Measurements from ENCODE around the gene INTS4.
"Not testable (repeated sequence)": the region's sequence is repeated elsewhere in the genome, so short reads cannot be mapped to it uniquely, and the experiment has no call there.

INTS4 gene

DNA sequence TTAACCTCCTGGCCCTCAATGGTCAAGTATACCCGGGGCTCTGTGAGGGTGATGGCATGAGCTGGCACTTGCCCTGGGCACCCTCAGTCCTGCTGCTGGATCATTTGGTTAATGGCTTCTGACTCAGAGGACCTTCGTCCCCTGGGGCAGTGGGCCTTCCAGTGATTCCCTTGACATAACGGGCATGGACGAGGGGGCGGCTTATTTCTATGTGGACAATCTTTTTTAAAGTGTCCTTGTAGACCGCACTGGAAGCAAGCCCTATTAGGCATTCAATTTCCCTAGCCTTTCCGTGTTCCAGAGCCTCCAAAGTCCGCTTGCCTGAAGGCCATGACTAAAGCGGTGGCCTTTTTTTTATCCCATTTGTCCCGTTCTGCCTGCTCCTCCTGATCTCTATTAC lies 133.0 kb downstream of the INTS4 start:
- H2BK12ac ChIP-seq (ENCODE audit: low read length); H3K79me1 ChIP-seq (ENCODE audit: low read depth, low read length); H2BK15ac ChIP-seq (ENCODE audit: low read length); H3K9ac ChIP-seq (ENCODE audit: low read depth, low read length, poor library complexity); H3K18ac ChIP-seq (ENCODE audit: low read length); DNase-seq (ENCODE audit: low spot score); H3K23ac ChIP-seq (ENCODE audit: low read depth, low read length, poor library complexity); H2BK5ac ChIP-seq (ENCODE audit: low read length); H2AFZ ChIP-seq (ENCODE audit: low read length); H3K9me3 ChIP-seq (replicated peaks in 1 of 2; ENCODE audit: control insufficient read depth in 2 of 2, insufficient read depth in 1 of 2, low read depth in 1 of 2, low read length in 2 of 2); H3K36me3 ChIP-seq (replicated peaks in 1 of 2; ENCODE audit: control insufficient read depth in 2 of 2, insufficient read depth in 2 of 2, low read length in 2 of 2); H4K8ac ChIP-seq (ENCODE audit: low read depth, low read length); H2BK120ac ChIP-seq (ENCODE audit: low read depth, low read length); H3K14ac ChIP-seq (ENCODE audit: low read length); H3K4me2 ChIP-seq (ENCODE audit: insufficient read depth, low read length, poor library complexity, severe bottlenecking); H4K91ac ChIP-seq (ENCODE audit: low read depth, low read length, poor library complexity); H3K4ac ChIP-seq (ENCODE audit: low read length); H3K4me1 ChIP-seq (ENCODE audit: control insufficient read depth in 2 of 2, insufficient read depth in 1 of 2, low read depth in 1 of 2, low read length in 2 of 2); H3K27ac ChIP-seq (replicated peaks; ENCODE audit: low read length); H2AK5ac ChIP-seq (ENCODE audit: low read depth, low read length); H3K27me3 ChIP-seq (ENCODE audit: control insufficient read depth in 3 of 3, insufficient read depth in 3 of 3, low read depth in 1 of 3, low read length in 3 of 3); H3K4me3 ChIP-seq (ENCODE audit: low read length in 2 of 2): not testable (repeated sequence)
- no CpG with 5 or more reads among the region's 10 CpGs for whole genome bisulfite sequencing, 2 donors (ENCODE audit: extremely low coverage in 2 of 2, insufficient read length in 2 of 2, insufficient replicate concordance in 1 of 2)

DNA sequence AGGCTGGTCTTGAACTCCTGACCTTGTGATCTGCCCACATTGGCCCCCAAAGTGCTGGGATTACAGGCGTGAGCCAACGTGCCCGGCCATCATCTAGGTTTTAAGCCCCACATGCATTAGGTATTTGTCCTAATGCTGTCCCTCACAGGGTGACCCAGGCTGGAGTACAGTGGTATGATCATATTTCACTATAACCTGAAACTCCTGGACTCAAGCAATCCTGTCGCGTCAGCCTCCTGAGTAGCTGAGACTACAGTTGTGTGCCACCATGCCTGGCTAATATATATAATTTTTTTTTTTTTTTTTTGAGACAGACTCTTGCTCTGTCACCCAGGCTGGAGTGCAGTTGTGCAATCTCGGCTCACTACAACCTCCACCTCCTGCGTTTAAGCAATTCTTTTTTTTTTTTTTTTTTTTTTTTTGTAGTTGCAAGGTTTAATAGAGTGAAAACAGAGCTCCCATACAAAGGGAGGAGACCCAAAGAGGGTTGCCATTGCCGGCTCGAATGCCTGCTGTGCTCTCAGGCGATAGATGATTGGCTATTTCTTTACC lies 136.5 kb downstream of the INTS4 start:
- not testable (repeated sequence) for H2BK12ac ChIP-seq (ENCODE audit: low read length); H4K8ac ChIP-seq (ENCODE audit: low read depth, low read length); H3K4ac ChIP-seq (ENCODE audit: low read length); H3K4me1 ChIP-seq (ENCODE audit: control insufficient read depth in 2 of 2, insufficient read depth in 1 of 2, low read depth in 1 of 2, low read length in 2 of 2); H3K23ac ChIP-seq (ENCODE audit: low read depth, low read length, poor library complexity); H3K18ac ChIP-seq (ENCODE audit: low read length); H3K4me3 ChIP-seq (ENCODE audit: low read length in 2 of 2); H3K4me2 ChIP-seq (ENCODE audit: insufficient read depth, low read length, poor library complexity, severe bottlenecking); H2BK15ac ChIP-seq (ENCODE audit: low read length); H3K14ac ChIP-seq (ENCODE audit: low read length); H2AK5ac ChIP-seq (ENCODE audit: low read depth, low read length); H3K79me1 ChIP-seq (ENCODE audit: low read depth, low read length); H2AFZ ChIP-seq (ENCODE audit: low read length); H2BK120ac ChIP-seq (ENCODE audit: low read depth, low read length); H2BK5ac ChIP-seq (ENCODE audit: low read length); H3K9ac ChIP-seq (ENCODE audit: low read depth, low read length, poor library complexity); H4K91ac ChIP-seq (ENCODE audit: low read depth, low read length, poor library complexity); DNase-seq (ENCODE audit: low spot score); H3K27ac ChIP-seq (replicated peaks; ENCODE audit: low read length); H3K27me3 ChIP-seq (ENCODE audit: control insufficient read depth in 3 of 3, insufficient read depth in 3 of 3, low read depth in 1 of 3, low read length in 3 of 3)
- Histone ChIP-seq H3K36me3 (replicated peaks in 1 of 2; ENCODE audit: control insufficient read depth in 2 of 2, insufficient read depth in 2 of 2, low read length in 2 of 2) (peaks cover 10 to 26% of the 10 kb centered on the region in 2 donors), H3K9me3 (replicated peaks in 1 of 2; ENCODE audit: control insufficient read depth in 2 of 2, insufficient read depth in 1 of 2, low read depth in 1 of 2, low read length in 2 of 2) (peaks cover 9 to 33% of the 10 kb centered on the region in 2 donors)
- WGBS, 2 donors (ENCODE audit: extremely low coverage in 2 of 2, insufficient read length in 2 of 2, insufficient replicate concordance in 1 of 2): no CpG with 5 or more reads among the region's 10 CpGs

GRCh38 chr11:77854838-77855237 lies 139.6 kb downstream of the INTS4 start:
- Histone ChIP-seq H2BK15ac (ENCODE audit: low read length) (no peak overlapping the region), H3K4me2 (ENCODE audit: insufficient read depth, low read length, poor library complexity, severe bottlenecking) (no peak overlapping the region), H3K14ac (ENCODE audit: low read length) (no peak overlapping the region), H4K91ac (ENCODE audit: low read depth, low read length, poor library complexity) (no peak overlapping the region), H3K23ac (ENCODE audit: low read depth, low read length, poor library complexity) (no peak overlapping the region), H2AK5ac (ENCODE audit: low read depth, low read length) (no peak overlapping the region), H3K79me1 (ENCODE audit: low read depth, low read length) (no peaks in the 10 kb centered on the region), H3K36me3 (replicated peaks in 1 of 2; ENCODE audit: control insufficient read depth in 2 of 2, insufficient read depth in 2 of 2, low read length in 2 of 2) (peaks cover 10 to 36% of the 10 kb centered on the region in 2 donors), H3K27ac (replicated peaks; ENCODE audit: low read length) (no peak overlapping the region), H3K9me3 (replicated peaks in 1 of 2; ENCODE audit: control insufficient read depth in 2 of 2, insufficient read depth in 1 of 2, low read depth in 1 of 2, low read length in 2 of 2) (peaks cover 9 to 36% of the 10 kb centered on the region in 2 donors), H3K4me1 (ENCODE audit: control insufficient read depth in 2 of 2, insufficient read depth in 1 of 2, low read depth in 1 of 2, low read length in 2 of 2) (no peaks in the 10 kb centered on the region), H2BK120ac (ENCODE audit: low read depth, low read length) (no peak overlapping the region), H3K18ac (ENCODE audit: low read length) (no peak overlapping the region), H2BK12ac (ENCODE audit: low read length) (no peak overlapping the region), H3K9ac (ENCODE audit: low read depth, low read length, poor library complexity) (no peak overlapping the region), H2BK5ac (ENCODE audit: low read length) (no peak overlapping the region), H2AFZ (ENCODE audit: low read length) (no peak overlapping the region), H3K4me3 (ENCODE audit: low read length in 2 of 2) (no peak overlapping the region), H3K4ac (ENCODE audit: low read length) (no peak overlapping the region), H4K8ac (ENCODE audit: low read depth, low read length) (no peak overlapping the region), H3K27me3 (ENCODE audit: control insufficient read depth in 3 of 3, insufficient read depth in 3 of 3, low read depth in 1 of 3, low read length in 3 of 3) (no peaks in the 10 kb centered on the region)
- no peak for DNase-seq (ENCODE audit: low spot score)
- WGBS, 2 donors (ENCODE audit: extremely low coverage in 2 of 2, insufficient read length in 2 of 2, insufficient replicate concordance in 1 of 2): no CpG with 5 or more reads among the region's 2 CpGs

- no peak overlapping the region for H3K14ac ChIP-seq (ENCODE audit: low read length)
- H2AK5ac ChIP-seq (ENCODE audit: low read depth, low read length): no peak overlapping the region
- H2BK120ac ChIP-seq (ENCODE audit: low read depth, low read length): no peak overlapping the region
- no peak overlapping the region for H4K8ac ChIP-seq (ENCODE audit: low read depth, low read length)
- no peak for DNase-seq (ENCODE audit: low spot score)
- H3K18ac ChIP-seq (ENCODE audit: low read length): no peak overlapping the region
- no peak overlapping the region for H2BK12ac ChIP-seq (ENCODE audit: low read length)
- no peak overlapping the region for H2AFZ ChIP-seq (ENCODE audit: low read length)
- no peaks in the 10 kb centered on the region for H3K79me1 ChIP-seq (ENCODE audit: low read depth, low read length)
- H3K4me3 ChIP-seq (ENCODE audit: low read length in 2 of 2): no peak overlapping the region
- H4K91ac ChIP-seq (ENCODE audit: low read depth, low read length, poor library complexity): no peak overlapping the region
- no peak overlapping the region for H3K4ac ChIP-seq (ENCODE audit: low read length)
- no peak overlapping the region for H3K27ac ChIP-seq (replicated peaks; ENCODE audit: low read length)
- WGBS, 2 donors (ENCODE audit: extremely low coverage in 2 of 2, insufficient read length in 2 of 2, insufficient replicate concordance in 1 of 2): no CpG with 5 or more reads among the region's 1 CpG
- H3K36me3 ChIP-seq (replicated peaks in 1 of 2; ENCODE audit: control insufficient read depth in 2 of 2, insufficient read depth in 2 of 2, low read length in 2 of 2): peaks cover 8 to 51% of the 10 kb centered on the region in 2 donors
- H3K23ac ChIP-seq (ENCODE audit: low read depth, low read length, poor library complexity): no peak overlapping the region
- H3K9ac ChIP-seq (ENCODE audit: low read depth, low read length, poor library complexity): no peak overlapping the region
- H3K9me3 ChIP-seq (replicated peaks in 1 of 2; ENCODE audit: control insufficient read depth in 2 of 2, insufficient read depth in 1 of 2, low read depth in 1 of 2, low read length in 2 of 2): peaks cover 9 to 31% of the 10 kb centered on the region in 2 donors
- no peak overlapping the region for H2BK5ac ChIP-seq (ENCODE audit: low read length)
- no peaks in the 10 kb centered on the region for H3K4me1 ChIP-seq (ENCODE audit: control insufficient read depth in 2 of 2, insufficient read depth in 1 of 2, low read depth in 1 of 2, low read length in 2 of 2)
- no peaks in the 10 kb centered on the region for H3K27me3 ChIP-seq (ENCODE audit: control insufficient read depth in 3 of 3, insufficient read depth in 3 of 3, low read depth in 1 of 3, low read length in 3 of 3)
- H3K4me2 ChIP-seq (ENCODE audit: insufficient read depth, low read length, poor library complexity, severe bottlenecking): no peak overlapping the region
- no peak overlapping the region for H2BK15ac ChIP-seq (ENCODE audit: low read length)
These were observed 143.0 kb downstream of the INTS4 start for GRCh38 chr11:77851503-77851902.

All from neuronal stem cell (in vitro differentiated cells).